CD4-positive, alpha-beta T cell treated with Interleukin-2 at 100 ng/mL for 4 hours (primary cell): ENCODE data around the gene SIRT6.
"Not testable (repeated sequence)": the region's sequence is repeated elsewhere in the genome, so short reads cannot be mapped to it uniquely, and the experiment has no call there.

ENCODE experiments used
- DNase-seq: peaks from one replicate; pipeline ENCODE4 v3.0.0-alpha.2; 2020; ENCODE audit warnings: low spot score

Gene SIRT6

GRCh38 chr19:4130744-4131438 lies 51.5 kb downstream of the SIRT6 start:
- no peak for DNase-seq

GRCh38 chr19:4129050-4129449 lies 53.3 kb downstream of the SIRT6 start:
- not testable (repeated sequence) for DNase-seq

- DNase-seq = not testable (repeated sequence)
Measured at GRCh38 chr19:4127322-4127721, 55.0 kb downstream of the SIRT6 start.

- no peak for DNase-seq
Measured at GRCh38 chr19:4124638-4125037, 57.7 kb downstream of the SIRT6 start.
